Stimulated activated CD4-positive, alpha-beta T cell treated with anti-CD3 and anti-CD28 coated beads, Interleukin-1b, Interleukin-23, amount 100 ng/mL, for 24 hours (primary cell): ENCODE results near the gene NRXN3.

ENCODE experiments used
- DNase-seq, 4 experiments: peaks; one replicate each; pipeline ENCODE4 v3.0.0-alpha.2; 2020; ENCODE audit warnings: low read depth in 4 of 4, low spot score in 1 of 4

NRXN3 gene

DNA sequence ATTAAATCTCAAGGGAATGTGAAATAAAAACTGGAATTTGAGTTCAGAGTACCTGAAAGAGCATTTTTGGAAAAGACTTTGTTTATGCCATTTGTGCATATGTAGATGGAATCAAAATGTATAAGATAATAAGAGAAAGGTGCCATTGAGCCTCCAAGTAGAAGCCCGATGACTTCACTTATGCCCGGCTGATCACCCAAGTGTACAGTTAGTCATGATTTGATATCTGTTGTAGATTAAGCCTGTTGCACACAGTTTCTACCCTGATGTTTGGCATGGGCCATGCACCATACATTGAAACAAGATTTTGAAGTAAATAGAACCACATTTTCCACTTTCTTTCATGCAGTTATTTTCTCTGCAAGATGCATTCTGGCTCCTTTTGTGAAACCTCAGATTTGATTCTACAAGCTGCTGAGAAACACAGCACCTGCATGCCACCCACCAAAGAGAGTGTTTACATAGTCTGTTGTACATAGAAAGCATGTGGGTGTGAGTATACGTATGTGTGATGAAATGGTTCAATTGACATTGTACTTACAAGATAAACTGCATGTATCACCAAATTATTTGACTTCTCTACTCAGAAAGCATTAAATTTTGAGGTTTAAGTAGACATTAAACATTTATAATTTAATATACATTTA lies 1268.6 kb downstream of the NRXN3 start:
- no peak for DNase-seq

GRCh38 chr14:79442786-79443185 lies 1272.6 kb downstream of the NRXN3 start:
- DNase-seq: no peak

GRCh38 chr14:79443602-79444001 lies 1273.4 kb downstream of the NRXN3 start:
- DNase-seq: no peak

GRCh38 chr14:79448960-79449359 lies 1278.8 kb downstream of the NRXN3 start:
- DNase-seq: no peak

DNA sequence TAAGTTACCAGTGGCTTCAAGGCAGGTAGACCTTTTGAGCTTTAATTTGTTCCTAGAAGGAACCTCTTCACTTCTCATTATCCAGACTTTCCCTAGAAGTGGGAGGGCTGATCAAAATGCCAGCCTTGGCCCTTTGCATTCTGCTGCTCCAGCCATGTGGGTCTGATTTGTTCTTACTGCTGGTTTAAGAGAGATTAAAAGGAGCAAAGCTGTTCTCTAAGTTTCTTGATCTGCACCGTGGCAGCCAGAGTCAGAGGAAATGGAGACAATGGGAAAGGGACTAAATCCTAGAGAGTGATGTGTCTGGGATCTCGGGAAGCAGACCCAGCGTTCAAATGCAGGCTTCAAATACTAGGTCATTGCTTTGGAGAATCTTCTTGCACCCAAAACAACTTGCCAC lies 1281.4 kb downstream of the NRXN3 start:
- DNase-seq: no peak

GRCh38 chr14:79453276-79453675 lies 1283.1 kb downstream of the NRXN3 start:
- no peak for DNase-seq

- no peak for DNase-seq
These were observed 1294.3 kb downstream of the NRXN3 start for GRCh38 chr14:79464468-79464867.

- DNase-seq: no peak
These were observed 1295.5 kb downstream of the NRXN3 start for GRCh38 chr14:79465651-79466050.

DNA sequence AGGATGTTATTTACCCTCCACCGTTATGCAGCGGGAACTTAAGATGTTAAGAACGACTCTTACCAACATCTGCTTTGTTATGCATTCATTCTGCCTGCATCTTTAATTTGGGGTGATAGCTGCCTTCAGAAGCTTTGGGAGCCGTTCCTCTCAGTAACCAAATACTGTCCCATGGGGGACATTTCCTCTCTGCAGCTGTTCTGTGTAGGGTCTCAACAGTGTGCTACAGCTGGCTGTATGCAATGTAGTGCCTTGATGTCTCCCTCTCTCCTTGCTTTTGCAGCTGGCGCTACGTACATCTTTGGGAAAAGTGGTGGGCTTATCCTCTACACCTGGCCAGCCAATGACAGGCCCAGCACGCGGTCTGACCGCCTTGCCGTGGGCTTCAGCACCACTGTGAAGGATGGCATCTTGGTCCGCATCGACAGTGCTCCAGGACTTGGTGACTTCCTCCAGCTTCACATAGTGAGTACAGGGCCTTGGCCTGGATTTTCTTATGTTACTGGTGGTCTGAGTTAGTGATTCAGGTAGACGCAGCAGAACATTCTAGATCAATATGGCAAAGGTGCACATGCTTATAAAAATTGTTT lies 1296.9 kb downstream of the NRXN3 start:
- DNase-seq: no peak

DNA sequence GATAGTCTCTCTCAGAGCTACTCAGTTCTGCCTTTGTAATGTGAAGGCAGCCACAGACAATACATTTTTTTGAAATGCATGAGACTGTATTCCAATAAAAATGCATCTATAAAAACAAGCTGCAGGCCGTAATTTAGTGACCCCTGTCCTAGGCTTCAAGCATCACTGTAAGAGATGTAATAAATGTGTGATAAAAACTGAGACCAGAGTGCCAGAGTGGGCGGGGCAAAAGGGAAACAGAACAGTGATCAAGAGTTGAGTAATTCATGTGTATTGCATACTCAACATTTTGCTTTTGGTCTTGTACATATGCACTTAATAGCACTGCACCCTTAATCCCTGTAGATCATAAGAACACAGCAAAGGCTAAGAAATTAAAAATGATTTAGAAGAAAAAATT lies 1297.7 kb downstream of the NRXN3 start:
- DNase-seq: no peak

DNA sequence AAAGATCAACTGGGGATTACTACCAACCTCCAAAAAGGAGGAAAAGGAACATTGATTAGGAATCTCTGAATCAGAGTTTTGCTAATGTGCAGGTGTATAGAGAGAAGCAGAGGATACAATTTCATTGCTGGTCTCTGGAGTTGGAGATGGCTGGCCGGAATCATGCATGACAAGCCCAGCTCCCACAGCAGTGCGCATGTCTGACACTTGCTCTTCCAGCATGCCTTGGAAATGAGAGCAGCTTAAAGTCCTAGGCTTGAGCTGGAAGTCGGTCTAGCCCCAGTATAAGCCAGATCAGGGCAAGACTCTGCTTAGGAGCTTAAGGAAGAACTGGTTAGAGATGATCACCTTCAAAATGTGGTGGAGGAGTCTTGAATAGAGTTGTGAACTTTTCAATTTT lies 1298.3 kb downstream of the NRXN3 start:
- DNase-seq: no peak

GRCh38 chr14:79473651-79474050 lies 1303.5 kb downstream of the NRXN3 start:
- DNase-seq: no peak

DNA sequence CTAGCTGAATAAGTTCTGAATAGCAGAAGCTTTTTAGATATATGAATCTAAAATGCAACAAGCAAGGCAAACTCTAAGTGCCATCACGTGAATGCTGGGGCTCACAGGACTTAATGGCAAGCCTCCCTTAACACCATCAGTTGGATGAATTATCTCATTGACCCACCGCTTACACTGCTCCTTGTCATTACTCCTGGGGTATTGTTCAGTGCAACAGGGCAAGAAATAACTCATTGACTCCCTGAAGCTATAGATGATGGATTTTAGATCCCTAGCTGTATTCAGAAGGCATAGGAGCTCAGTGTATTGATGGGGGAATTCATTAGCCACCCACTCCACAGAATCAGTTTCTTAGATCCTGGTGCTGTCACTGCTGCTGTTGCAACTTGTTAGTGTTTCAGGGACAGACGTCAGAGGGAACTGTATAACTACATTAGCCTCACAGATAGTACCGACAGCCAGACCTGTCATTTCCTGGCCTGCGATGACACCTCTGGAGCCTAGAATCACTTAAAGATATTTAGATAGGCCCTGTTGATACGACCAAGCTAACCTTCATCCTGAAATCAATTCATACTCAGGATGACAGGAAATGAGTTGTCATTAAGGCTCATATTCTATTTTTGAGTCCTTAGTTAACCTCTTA lies 1305.8 kb downstream of the NRXN3 start:
- DNase-seq: no peak

DNA sequence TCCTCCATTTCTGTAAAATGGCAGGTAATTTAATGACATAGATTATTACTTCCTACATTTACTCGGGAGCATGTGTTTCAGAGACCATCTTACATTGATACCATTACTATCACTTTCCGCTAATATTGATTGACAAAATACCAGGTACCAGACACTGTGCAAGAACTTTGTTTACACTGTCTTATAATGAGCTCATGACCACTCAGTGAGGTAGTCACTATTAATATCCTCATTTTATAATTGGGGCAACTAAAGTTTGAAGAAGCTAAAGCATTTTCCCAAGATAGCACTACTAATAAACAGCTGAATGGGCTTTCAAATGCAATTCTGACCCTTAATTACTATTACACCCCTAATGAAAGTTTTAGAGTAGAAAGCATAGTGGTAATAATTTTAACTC lies 1306.4 kb downstream of the NRXN3 start:
- no peak for DNase-seq

- no peak for DNase-seq
These were observed 1310.0 kb downstream of the NRXN3 start for GRCh38 chr14:79480212-79480611.

DNA sequence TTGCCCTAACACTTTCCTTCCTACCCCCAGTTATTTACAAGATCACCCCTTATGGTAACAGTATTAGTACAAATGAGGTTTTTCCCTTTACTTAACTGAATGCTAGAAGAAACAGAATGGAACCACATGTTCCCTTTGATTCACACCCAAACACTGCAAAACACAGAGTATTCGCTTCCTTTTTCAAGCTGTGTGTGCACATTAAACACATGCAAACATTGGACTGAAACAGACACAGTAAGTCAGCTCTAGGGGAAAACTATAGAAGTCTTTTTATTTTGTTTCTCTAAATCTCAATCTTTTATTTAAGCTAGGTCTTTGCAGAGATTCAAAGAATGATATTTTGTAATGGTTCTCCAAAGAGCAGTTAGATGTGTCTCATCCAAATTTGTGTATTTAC lies 1312.7 kb downstream of the NRXN3 start:
- DNase-seq: no peak

DNA sequence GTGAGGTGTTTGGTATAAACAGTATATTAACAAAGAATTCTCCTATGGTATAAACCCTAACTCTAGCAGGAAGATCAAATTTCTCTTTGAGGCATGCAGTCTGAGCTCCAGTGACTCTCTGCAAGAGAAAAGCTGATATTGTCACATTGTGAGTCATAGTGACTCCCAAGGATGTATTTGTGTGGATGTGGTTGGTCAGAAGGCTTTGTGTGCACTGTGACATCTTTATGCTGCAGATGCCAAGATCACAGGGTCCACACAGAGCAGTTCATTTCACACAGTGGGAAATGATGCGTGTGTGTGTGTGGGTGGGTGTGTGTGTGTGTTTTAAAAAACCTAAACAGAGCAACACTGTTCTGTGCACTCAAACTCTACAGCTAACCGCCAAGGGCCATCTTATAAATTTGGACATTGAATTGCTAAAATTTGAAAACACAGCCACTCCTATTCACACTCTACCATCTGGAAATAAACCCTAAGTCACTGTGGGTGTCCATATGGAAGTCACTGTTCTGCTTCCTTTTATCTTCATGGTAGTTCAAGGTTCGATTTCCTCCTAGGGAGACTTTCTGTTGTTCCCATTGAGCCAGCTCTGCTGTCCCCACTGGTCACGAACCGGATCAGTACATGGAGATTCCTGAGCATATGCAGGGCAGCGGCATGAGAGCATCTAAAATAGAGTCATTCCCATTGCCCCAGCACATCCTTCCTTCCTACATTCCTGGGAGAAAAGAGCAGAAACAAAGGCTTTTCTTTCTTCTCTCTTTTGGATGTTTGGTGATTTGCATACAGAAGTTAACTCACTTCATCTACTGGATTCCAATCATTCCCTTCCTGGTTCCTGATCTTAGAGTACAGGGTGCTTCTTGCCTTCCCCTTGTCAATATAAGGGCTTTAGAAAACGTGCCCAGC lies 1313.6 kb downstream of the NRXN3 start:
- DNase-seq: no peak

- DNase-seq: no peak
These were observed 1317.5 kb downstream of the NRXN3 start for GRCh38 chr14:79487632-79488031.

DNA sequence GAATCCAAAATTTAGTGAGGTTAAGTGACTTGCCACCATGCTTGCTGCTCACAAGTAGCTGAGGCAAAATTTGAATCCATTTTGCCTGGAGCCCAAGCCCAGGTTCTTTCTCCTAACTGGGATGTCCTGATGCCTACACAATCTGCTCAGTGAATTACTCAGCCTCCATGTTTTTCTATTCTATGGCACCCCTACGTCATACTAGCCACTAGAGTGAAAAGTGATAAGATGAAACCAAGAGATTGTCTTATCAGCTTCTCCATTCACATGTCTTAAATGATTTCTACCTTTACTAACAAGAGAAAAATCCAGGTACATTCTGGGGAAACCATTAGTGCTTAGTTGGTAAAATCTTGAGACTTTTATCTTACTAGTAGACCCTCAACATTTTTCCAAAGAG lies 1321.0 kb downstream of the NRXN3 start:
- no peak for DNase-seq

- no peak for DNase-seq
These were observed 1323.0 kb downstream of the NRXN3 start for GRCh38 chr14:79493081-79493645.

- no peak for DNase-seq
These were observed 1326.5 kb downstream of the NRXN3 start for GRCh38 chr14:79496701-79497100.
